ENCODE measurements around the gene HOXD8.

DNA sequence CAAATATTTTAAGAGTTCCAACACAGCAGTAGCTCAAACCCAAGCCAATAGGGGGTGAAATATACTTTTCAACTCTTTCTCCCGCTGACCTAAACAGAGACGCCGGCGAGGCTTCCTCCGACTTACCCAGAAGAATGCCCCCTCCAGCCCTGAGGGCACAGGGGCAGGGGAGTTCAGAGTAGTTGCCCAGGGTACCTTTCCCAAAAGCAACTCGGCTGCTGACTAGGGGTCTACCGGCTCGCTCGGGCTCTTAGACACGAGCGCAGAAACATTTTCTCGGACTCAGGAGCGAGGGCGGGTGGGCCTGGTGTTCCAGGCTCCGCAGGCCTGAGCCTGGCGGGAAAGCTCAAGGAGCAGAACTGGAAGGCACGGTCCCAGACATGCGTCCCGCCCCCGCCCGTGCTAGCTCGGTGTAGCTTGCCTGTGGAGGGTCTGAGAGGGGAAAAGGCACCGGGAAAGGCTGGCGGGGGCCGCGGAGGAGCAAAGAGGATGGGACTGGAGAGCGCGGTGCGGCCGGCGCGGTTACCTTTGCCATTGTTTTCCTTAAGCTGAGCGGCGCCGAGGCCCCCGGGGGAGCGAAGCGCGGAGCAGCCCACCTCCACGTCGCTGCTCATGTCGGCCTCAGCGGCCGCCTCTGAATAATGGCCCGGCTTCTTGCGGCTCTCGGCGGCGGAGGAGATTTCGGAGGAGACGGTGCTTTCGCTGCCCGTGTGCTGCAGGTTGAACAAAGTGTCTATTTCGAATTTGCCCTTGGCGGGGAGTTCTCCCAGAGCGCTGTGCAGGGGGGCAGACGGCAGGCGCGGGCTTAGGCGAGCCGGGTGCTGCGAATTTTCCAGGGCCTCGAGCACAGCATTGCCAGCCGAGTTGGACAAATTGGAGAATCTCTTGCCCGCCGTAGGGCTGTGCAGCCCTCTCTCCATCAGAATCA, 46.4 kb upstream of the HOXD8 start:
- TF ChIP-seq CTCF (IDR thresholded peaks at IDR 0.05; ENCODE audit: insufficient read depth, low read length, poor library complexity, severe bottlenecking), result no peak
- TF ChIP-seq EZH2phosphoT487 (conservative IDR thresholded peaks at IDR 0.05; ENCODE audit: low read length), result no peak
